GM21360 (cell line): ENCODE measurements around the gene HDAC5.
"Not testable (repeated sequence)": the region's sequence is repeated elsewhere in the genome, so short reads cannot be mapped to it uniquely, and the experiment has no call there.

Source experiments
- ATAC-seq: cut with Tn5 transposase; IDR thresholded peaks from one replicate; pipeline ENCODE4 v1.9.1; 2021; ENCODE audit warnings: mild to moderate bottlenecking, moderate library complexity; ENCODE audit not compliant: unreplicated experiment

Gene HDAC5

GRCh38 chr17:44112284-44113280 is 10.9 kb downstream of the HDAC5 start:
- no peak for ATAC-seq

GRCh38 chr17:44111777-44112176 is 11.7 kb downstream of the HDAC5 start:
- no peak for ATAC-seq

- no peak for ATAC-seq
These were observed 12.4 kb downstream of the HDAC5 start for GRCh38 chr17:44110823-44111633.

GRCh38 chr17:44110011-44110686 is 13.3 kb downstream of the HDAC5 start:
- no peak for ATAC-seq

- no peak for ATAC-seq
These were observed 14.2 kb downstream of the HDAC5 start for GRCh38 chr17:44109312-44109630.

GRCh38 chr17:44108440-44109311 is 14.8 kb downstream of the HDAC5 start:
- ATAC-seq, result no peak

- ATAC-seq, result no peak
These were observed 16.6 kb downstream of the HDAC5 start for GRCh38 chr17:44106801-44107200.

GRCh38 chr17:44105941-44106340 is 17.5 kb downstream of the HDAC5 start:
- ATAC-seq, result no peak

- no peak for ATAC-seq
These were observed 18.0 kb downstream of the HDAC5 start for GRCh38 chr17:44105483-44105882.

GRCh38 chr17:44102849-44103622 is 20.4 kb downstream of the HDAC5 start:
- ATAC-seq, result no peak

- ATAC-seq, result not testable (repeated sequence)
These were observed 21.6 kb downstream of the HDAC5 start for GRCh38 chr17:44101858-44102257.

GRCh38 chr17:44097110-44097958 is 26.1 kb downstream of the HDAC5 start:
- ATAC-seq, result no peak

- ATAC-seq, result no peak
These were observed 27.6 kb downstream of the HDAC5 start for GRCh38 chr17:44095647-44096496.

- no peak for ATAC-seq
These were observed 28.1 kb downstream of the HDAC5 start for GRCh38 chr17:44095388-44095646.

- no peak for ATAC-seq
These were observed 28.6 kb downstream of the HDAC5 start for GRCh38 chr17:44094701-44095387.

- ATAC-seq, result no peak
These were observed 30.1 kb downstream of the HDAC5 start for GRCh38 chr17:44093231-44093900.

- ATAC-seq, result no peak
These were observed 31.4 kb downstream of the HDAC5 start for GRCh38 chr17:44092051-44092450.
